ENCODE measurements around the gene ACTL6A.

Gene ACTL6A

DNA sequence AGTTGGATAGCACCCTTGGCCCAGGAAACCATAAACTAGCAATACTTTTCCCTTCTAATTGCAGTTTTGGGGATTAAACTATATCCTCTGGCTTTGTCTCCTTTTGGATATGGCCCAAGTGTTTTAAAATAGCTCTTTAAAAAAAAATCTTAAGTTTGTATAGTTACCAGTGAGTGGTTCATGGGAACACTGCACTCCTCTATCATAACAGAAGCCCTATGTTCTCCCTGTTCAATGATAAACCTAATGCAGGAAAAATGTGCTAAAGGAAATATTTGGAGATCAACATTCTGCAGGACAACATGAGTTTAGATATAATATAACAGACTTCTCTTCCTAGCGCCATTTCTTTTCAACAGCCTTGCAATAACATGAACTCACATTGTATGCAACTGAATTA lies 28.6 kb downstream of the ACTL6A start:
- DNase-seq: no peak

DNA sequence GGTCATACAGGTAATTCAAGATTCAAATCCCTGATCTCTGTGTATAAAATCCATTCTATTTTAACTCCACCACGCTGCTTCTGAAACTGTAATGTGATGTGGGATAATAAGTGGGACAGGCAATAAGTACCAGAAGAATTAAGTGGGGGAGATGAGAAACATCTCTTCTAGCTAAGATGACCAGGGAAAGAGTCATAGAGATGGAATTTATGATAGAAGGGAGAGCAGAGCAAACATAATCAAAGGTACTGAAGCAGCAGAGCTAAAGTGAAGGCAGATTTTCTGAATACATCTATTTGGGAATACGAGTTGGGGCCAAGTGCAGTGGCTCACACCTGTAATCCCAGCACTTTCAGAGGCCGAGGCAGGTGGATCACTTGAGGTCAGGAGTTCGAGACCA lies 36.8 kb downstream of the ACTL6A start:
- DNase-seq: no peak

DNA sequence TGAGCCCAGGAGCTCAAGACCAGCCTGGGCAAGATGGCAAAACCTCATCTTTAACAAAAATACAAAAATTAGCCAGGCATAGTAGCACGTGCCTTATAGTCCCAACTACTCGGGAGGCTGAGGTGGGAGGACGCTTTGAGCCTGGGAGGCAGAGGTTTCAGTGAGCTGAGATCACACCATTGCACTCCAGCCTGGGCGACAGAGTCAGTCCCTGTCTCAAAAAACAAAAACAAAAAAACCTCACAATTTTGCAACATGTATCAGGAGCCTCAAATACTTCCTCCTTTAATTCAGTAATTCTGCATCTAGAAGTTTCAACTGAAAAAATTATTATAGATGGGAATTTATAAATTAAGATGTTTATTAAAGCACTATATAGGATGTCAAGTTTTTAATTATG lies 40.6 kb downstream of the ACTL6A start:
- no peak for DNase-seq

DNA sequence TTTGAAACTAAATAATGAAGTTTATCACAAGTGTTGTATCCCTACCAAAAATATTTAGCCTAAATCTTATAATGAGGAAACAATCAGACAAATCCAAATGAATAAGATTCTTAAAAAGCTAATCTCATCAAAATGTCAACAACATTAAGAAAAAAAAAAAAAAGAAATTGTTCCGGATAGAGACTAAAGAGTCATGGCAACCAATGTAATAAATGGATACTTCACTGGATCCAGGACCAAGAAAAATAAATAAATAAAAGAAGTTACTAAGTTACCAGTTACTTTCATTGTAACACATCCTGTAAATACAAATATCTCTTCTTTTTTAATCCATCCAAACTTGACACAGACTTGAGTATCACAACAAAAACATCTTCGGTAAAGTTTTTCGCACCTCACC lies 41.1 kb downstream of the ACTL6A start:
- DNase-seq: no peak

DNA sequence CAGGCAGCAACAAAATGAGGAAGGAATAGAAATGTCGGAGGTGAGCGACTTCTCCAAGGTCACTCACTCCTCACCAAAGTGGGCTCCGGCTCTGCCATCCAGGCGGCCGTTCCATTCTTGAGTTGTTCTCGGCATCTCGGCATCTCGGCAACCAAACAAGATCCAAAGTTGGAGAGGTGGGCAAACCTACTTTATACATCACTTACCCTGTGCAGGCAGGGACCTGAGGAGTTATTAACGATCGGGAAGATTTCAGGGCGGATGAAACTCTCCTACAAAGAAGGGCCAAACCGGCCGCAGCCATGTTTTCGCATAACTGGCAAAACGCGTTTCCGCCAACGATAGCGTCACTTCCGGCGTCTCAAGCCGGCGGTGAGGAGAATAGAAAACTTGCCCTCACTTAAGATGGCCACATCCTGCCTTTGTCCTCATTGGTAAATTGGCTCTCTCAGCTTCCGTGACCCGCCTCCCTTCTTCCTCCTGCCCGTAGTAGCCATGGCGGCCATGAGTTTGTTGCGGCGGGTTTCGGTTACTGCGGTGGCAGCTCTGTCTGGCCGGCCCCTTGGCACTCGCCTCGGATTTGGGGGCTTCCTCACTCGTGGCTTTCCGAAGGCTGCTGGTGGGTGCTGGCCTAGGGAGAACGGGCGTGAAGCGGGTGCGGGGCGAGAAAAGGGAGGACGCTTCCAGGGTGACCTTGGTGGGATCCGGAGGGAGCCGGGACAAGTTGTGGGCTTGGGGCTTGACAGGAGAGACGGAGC lies 41.8 kb downstream of the ACTL6A start, which contains the start of the genes MRPL47 and NDUFB5:
Gene MRPL47, minus strand, starts transcription at position 318 of the 758 bp plus-strand sequence. Its CDS starts 14 bp downstream, at position 304.
Gene NDUFB5, plus strand, starts transcription at position 474 of the 758 bp plus-strand sequence. Its CDS starts 22 bp downstream, at position 496.
- DNase-seq: peak; percentile 97

- no peak for DNase-seq
Measured at GRCh38 chr3:179606534-179607085, 43.9 kb downstream of the ACTL6A start.

DNA sequence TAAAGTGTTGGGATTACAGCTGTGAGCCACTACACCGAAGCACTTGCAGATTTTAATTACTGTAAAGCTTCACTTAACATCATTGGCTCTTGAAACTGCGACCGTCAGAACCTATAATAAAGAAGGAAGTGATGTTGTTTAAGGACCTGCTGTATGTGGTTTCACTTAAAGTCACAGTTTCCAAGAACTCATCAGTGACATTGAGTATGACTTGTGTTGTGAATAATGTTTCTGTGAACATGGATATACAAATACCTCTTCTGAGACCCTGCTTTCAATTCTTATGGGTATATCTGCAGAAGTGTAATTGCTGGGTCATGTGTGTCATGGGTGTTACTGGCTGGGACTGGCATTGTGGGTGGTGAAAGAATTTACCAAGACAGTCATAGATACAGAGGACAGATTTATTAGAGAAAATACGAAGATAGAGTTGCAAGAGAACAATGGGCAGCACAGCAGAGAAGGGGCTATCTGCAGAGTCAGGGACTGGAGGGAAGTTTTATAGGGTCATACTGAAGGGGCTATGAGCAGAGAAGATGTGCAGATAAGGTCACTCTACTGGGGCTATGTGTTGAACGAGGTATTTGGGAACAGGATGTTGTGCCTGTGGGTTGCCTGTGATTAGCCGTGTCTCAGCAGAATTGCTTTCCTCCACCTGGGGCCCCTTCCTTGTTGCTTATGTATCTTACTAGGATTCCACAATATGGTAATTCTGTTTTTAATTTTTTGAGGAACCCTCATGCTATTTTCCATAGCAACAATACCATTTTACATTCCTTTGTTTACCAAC lies 46.4 kb downstream of the ACTL6A start:
- no peak for DNase-seq

GRCh38 chr3:179610066-179610465 lies 47.3 kb downstream of the ACTL6A start:
- no peak for DNase-seq

- no peak for DNase-seq
Measured at GRCh38 chr3:179613807-179614206, 51.1 kb downstream of the ACTL6A start.

GRCh38 chr3:179615458-179616173 lies 52.9 kb downstream of the ACTL6A start:
- DNase-seq: no peak

DNA sequence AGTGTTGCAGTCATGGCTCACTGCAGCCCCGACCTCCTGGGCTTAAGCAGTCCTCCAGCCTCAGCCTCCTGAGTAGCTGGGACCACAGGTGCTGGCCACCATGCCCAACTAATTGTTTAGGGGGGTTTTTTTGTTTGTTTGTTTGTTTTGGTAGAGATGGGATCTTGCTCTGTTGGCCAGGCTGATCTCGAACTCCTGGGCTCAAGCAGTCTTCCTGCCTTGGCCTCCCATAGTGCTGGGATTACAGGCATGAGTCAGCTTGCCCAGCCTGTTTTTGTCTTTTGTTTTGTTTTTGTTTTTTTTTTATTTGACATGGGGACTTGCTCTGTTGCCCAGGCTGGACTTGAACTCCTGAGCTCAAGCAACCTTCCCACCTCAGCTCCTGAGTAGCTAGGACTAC lies 59.3 kb downstream of the ACTL6A start:
- no peak for DNase-seq

- DNase-seq: no peak
Measured at GRCh38 chr3:179624451-179624850, 61.7 kb downstream of the ACTL6A start.

DNA sequence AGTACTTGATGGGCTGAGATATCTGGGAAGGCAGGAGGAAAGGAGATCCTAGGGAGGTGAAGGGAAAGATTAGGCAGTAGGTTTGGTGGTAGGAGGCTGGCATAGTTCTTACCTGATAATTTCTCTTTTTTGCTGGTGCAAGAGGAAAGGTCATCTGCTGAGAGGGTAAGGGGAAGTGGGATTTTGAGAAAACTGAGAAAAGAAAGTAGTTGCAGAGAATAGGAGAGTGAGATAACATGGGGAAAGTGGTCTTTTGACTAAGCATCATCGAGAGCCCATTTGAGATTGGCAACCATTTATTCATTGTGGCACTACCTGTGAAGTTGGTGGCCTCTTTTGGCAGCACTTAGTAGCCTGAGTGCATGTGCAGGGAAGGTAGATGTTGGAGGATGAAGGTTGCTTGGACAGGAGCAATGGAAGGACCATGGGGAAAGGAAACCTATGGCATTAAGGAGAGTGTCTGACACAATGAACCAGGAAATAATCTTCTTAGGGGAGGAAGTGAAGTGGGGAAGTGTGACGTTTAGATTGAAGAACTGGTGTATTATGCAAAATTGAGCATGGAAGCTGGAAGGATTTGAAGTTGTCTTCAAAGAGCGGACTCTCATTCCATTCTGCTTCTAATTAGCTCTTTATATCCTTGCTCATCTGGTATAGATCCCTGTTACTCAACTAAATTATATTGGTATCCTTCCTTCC lies 68.2 kb downstream of the ACTL6A start:
- DNase-seq: no peak
